Measurements from ENCODE around the gene DAW1.

DAW1 gene

GRCh38 chr2:227871375-227871791, at the start of gene DAW1:
TSS of gene DAW1 (plus strand) at chr2:227871631. CDS start at chr2:227871690, 59 bp downstream.
- Histone ChIP-seq H3K27ac (no peak within 1 kb of the TSS), H3K4me1 (ENCODE audit: control insufficient read depth in 1 of 2, insufficient read depth in 1 of 2, low read depth in 1 of 2, low read length in 1 of 2) (peaks cover 12 to 23% of the 10 kb centered on the region in 2 experiments), H3K36me3 (no peaks in the 10 kb centered on the region), H3K4me3 (ENCODE audit: low read depth in 1 of 2, low read length in 1 of 2) (peak within 1 kb of the TSS; percentile 46 to 59), H3K9me3 (no peaks in the 10 kb centered on the region), H3K27me3 (peaks cover 31% of the 10 kb centered on the region)
- TF ChIP-seq CTCF (IDR thresholded peaks at IDR 0.05): no peak

- Histone ChIP-seq H3K4me3 (ENCODE audit: low read depth in 1 of 2, low read length in 1 of 2) (no peak overlapping the region), H3K9me3 (no peaks in the 10 kb centered on the region), H3K27me3 (no peaks in the 10 kb centered on the region), H3K4me1 (ENCODE audit: control insufficient read depth in 1 of 2, insufficient read depth in 1 of 2, low read depth in 1 of 2, low read length in 1 of 2) (peaks cover 39 to 46% of the 10 kb centered on the region in 2 experiments), H3K36me3 (no peaks in the 10 kb centered on the region), H3K27ac (no peak overlapping the region)
- no peak for TF ChIP-seq CTCF (IDR thresholded peaks at IDR 0.05)
Measured at GRCh38 chr2:227822416-227823003, 48.9 kb upstream of the DAW1 start.

- H3K27me3 ChIP-seq: no peaks in the 10 kb centered on the region
Measured at GRCh38 chr2:227823922-227824321, 47.5 kb upstream of the DAW1 start.

GRCh38 chr2:227824711-227825110, 46.7 kb upstream of the DAW1 start:
- Histone ChIP-seq H3K27ac (no peak overlapping the region), H3K4me3 (ENCODE audit: low read depth in 1 of 2, low read length in 1 of 2) (no peak overlapping the region), H3K27me3 (no peaks in the 10 kb centered on the region), H3K4me1 (ENCODE audit: control insufficient read depth in 1 of 2, insufficient read depth in 1 of 2, low read depth in 1 of 2, low read length in 1 of 2) (peaks cover 21 to 29% of the 10 kb centered on the region in 2 experiments), H3K9me3 (no peaks in the 10 kb centered on the region), H3K36me3 (no peaks in the 10 kb centered on the region)
- no peak for TF ChIP-seq CTCF (IDR thresholded peaks at IDR 0.05)

More at GRCh38 chr2:227823922-227824321, 47.5 kb upstream of the DAW1 start:
- Histone ChIP-seq H3K36me3 (no peaks in the 10 kb centered on the region), H3K27ac (no peak overlapping the region), H3K4me1 (ENCODE audit: control insufficient read depth in 1 of 2, insufficient read depth in 1 of 2, low read depth in 1 of 2, low read length in 1 of 2) (peaks cover 28 to 36% of the 10 kb centered on the region in 2 experiments), H3K9me3 (no peaks in the 10 kb centered on the region), H3K4me3 (ENCODE audit: low read depth in 1 of 2, low read length in 1 of 2) (no peak overlapping the region)
- no peak for TF ChIP-seq CTCF (IDR thresholded peaks at IDR 0.05)

GRCh38 chr2:227826019-227826521, 45.4 kb upstream of the DAW1 start:
- no peak for TF ChIP-seq CTCF (IDR thresholded peaks at IDR 0.05)
- Histone ChIP-seq H3K4me3 (ENCODE audit: low read depth in 1 of 2, low read length in 1 of 2) (no peak overlapping the region), H3K27ac (no peak overlapping the region), H3K4me1 (ENCODE audit: control insufficient read depth in 1 of 2, insufficient read depth in 1 of 2, low read depth in 1 of 2, low read length in 1 of 2) (peaks cover 14 to 17% of the 10 kb centered on the region in 2 experiments), H3K27me3 (no peaks in the 10 kb centered on the region), H3K9me3 (no peaks in the 10 kb centered on the region), H3K36me3 (no peaks in the 10 kb centered on the region)

Data from neutrophil (primary cell).